Measurements from ENCODE around the gene ARID5B.

The ARID5B gene

GRCh38 chr10:62084451-62084850 lies 183.0 kb downstream of the ARID5B start:
- peak; percentile 41 for DNase-seq (ENCODE audit: low read depth)
- TF ChIP-seq, protein P1, sequence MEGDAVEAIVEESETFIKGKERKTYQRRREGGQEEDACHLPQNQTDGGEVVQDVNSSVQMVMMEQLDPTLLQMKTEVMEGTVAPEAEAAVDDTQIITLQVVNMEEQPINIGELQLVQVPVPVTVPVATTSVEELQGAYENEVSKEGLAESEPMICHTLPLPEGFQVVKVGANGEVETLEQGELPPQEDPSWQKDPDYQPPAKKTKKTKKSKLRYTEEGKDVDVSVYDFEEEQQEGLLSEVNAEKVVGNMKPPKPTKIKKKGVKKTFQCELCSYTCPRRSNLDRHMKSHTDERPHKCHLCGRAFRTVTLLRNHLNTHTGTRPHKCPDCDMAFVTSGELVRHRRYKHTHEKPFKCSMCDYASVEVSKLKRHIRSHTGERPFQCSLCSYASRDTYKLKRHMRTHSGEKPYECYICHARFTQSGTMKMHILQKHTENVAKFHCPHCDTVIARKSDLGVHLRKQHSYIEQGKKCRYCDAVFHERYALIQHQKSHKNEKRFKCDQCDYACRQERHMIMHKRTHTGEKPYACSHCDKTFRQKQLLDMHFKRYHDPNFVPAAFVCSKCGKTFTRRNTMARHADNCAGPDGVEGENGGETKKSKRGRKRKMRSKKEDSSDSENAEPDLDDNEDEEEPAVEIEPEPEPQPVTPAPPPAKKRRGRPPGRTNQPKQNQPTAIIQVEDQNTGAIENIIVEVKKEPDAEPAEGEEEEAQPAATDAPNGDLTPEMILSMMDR (IDR thresholded peaks at IDR 0.05; ENCODE audit: low read length, missing control alignments) = no peak
- H3K4me3 ChIP-seq (replicated peaks; ENCODE audit: low read depth, low read length) = no peak overlapping the region

DNA sequence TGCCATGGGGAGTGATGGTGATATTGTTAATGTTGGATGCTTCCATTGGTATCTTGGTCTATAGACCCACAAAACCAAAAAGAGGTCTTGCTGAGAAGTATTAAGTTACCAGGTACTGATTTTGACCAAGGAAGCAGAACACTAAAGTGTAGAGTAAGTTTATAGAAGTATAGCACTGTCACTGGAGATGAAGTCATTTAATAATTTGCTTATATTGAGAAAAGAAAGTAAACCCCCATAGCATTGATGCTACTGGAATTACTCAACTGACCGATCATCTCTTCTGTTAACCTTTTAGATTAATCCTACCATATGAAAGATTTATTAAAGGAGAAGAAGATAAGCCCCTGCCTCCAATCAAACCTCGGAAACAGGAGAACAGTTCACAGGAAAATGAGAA lies 183.9 kb downstream of the ARID5B start:
- no peak overlapping the region for H3K4me3 ChIP-seq (replicated peaks; ENCODE audit: low read depth, low read length)
- TF ChIP-seq, protein P1 (IDR thresholded peaks at IDR 0.05; ENCODE audit: low read length, missing control alignments) = no peak
- DNase-seq (ENCODE audit: low read depth) = no peak

GRCh38 chr10:62085821-62086220 lies 184.3 kb downstream of the ARID5B start:
- no peak for DNase-seq (ENCODE audit: low read depth)
- no peak overlapping the region for H3K4me3 ChIP-seq (replicated peaks; ENCODE audit: low read depth, low read length)
- TF ChIP-seq, protein P1 (IDR thresholded peaks at IDR 0.05; ENCODE audit: low read length, missing control alignments) = no peak

GRCh38 chr10:62087329-62087728 lies 185.8 kb downstream of the ARID5B start:
- DNase-seq (ENCODE audit: low read depth) = no peak
- H3K4me3 ChIP-seq (replicated peaks; ENCODE audit: low read depth, low read length) = no peak overlapping the region
- TF ChIP-seq, protein P1 (IDR thresholded peaks at IDR 0.05; ENCODE audit: low read length, missing control alignments) = no peak

DNA sequence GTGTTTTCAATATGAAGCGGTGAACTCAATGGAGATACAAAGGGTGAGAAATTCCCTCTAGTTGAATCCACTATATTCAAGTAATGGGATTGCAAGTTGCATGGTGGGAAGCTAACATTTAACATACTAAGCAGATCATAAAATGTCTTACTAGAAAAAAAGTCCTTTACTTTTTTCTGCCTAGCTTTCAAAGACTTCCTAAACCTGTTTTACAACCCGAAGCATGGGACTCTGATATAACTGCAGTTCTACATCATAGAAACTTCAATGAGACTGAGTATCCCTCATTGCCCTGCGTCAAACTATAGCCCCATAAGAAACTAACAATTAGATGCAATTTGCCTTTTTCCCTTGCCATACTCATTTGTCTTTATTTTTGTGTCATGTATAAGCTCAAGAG lies 187.3 kb downstream of the ARID5B start:
- no peak overlapping the region for H3K4me3 ChIP-seq (replicated peaks; ENCODE audit: low read depth, low read length)
- DNase-seq (ENCODE audit: low read depth) = no peak
- TF ChIP-seq, protein P1 (IDR thresholded peaks at IDR 0.05; ENCODE audit: low read length, missing control alignments) = no peak

DNA sequence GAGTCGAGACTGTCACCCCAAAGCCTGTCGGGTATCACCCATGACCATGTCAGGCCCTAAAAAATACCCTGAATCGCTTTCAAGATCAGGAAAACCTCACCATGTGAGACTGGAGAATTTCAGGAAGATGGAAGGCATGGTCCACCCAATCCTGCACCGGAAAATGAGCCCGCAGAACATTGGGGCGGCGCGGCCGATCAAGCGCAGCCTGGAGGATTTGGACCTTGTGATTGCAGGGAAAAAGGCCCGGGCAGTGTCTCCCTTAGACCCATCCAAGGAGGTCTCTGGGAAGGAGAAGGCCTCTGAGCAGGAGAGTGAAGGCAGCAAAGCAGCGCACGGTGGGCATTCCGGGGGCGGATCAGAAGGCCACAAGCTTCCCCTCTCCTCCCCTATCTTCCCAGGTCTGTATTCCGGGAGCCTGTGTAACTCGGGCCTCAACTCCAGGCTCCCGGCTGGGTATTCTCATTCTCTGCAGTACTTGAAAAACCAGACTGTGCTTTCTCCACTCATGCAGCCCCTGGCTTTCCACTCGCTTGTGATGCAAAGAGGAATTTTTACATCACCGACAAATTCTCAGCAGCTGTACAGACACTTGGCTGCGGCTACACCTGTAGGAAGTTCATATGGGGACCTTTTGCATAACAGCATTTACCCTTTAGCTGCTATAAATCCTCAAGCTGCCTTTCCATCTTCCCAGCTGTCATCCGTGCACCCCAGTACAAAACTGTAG lies 191.0 kb downstream of the ARID5B start:
- TF ChIP-seq, protein P1 (IDR thresholded peaks at IDR 0.05; ENCODE audit: low read length, missing control alignments) = no peak
- no peak for DNase-seq (ENCODE audit: low read depth)
- no peak overlapping the region for H3K4me3 ChIP-seq (replicated peaks; ENCODE audit: low read depth, low read length)

DNA sequence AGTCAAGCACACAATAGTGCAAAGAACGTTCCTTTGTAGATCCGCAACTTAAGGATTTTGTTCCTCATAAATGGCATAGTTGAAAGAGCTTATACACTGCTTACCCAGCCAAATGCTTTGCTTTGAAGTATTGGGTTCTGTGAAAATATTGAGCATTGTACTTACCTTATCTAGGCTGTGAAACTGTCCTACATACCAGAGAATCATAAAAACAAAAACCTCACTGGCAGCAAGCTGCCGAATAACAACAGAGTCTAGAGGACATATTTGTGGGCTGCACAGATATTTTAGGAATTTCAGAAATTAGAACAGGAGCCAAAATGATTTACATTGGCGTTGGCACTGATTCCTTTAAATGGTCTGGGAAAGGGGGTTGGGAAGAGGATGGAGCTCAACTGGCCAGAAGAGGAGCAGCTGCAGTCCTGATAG lies 192.4 kb downstream of the ARID5B start:
- TF ChIP-seq, protein P1 (IDR thresholded peaks at IDR 0.05; ENCODE audit: low read length, missing control alignments) = no peak
- DNase-seq (ENCODE audit: low read depth) = peak; percentile 94
- no peak overlapping the region for H3K4me3 ChIP-seq (replicated peaks; ENCODE audit: low read depth, low read length)
